Medulla oblongata (tissue), 1 donor: ENCODE measurements around the gene MCM3.

ENCODE experiments used
- DNase-seq: peaks from one replicate; pipeline ENCODE4 v3.0.0-alpha.2; 2015; ENCODE audit errors: extremely low spot score

The MCM3 gene

DNA sequence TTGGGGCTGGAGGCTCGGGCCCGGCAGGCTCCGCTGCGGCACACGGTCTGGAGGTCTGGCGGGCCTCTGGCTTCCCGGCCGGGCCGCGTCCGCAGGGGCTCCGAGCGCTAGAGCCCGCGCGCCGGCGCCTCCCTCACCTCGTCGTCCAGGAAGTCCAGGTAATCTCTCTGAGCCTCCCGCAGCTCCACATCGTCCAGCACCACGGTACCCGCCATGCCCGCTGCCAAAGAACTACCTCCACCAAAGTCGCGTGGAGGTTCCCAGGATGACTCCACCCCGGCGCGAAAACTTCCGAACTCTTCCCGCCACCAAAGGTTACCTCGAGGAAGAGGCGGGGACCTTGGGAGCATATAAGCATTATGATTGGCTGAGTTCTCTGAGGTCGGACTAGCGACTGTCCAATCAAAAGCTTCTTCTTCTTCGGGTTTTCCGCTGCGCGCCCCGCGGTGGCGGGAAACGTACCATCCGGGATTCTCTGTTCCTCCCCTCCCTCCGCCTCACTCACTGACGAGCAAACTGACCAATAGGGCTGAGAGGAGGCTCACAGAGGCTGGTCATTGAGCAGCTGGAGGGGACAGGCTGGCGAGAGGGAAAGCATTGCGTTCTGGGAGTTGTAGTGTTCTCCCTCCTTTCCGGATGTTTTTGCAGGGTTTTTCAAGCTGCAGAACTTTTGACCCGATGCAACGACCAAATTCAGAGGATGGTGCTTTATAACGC, at the start of gene MCM3:
Gene MCM3 (minus strand): TSS at position 283 of the 717 bp plus-strand sequence. CDS start 68 bp downstream, at position 215.
- peak; percentile 100 for DNase-seq

DNA sequence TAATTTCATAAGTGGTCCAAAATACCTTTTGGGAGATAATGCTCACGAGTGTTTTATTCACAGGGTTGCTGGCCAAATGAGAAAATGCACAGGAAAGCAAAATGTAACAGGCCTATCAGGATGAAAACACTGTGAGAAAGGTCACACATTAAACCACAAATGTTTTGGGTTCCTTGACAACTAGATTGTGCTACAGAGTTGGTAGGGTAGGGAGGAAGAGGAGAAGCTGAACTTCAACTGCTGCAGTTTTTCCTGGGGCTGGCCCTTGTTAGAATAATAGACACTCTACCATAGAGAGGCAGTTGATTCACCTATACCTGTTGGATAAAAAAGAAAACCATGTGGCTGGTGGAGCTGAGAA, 49.3 kb upstream of the MCM3 start:
- DNase-seq, result no peak

DNA sequence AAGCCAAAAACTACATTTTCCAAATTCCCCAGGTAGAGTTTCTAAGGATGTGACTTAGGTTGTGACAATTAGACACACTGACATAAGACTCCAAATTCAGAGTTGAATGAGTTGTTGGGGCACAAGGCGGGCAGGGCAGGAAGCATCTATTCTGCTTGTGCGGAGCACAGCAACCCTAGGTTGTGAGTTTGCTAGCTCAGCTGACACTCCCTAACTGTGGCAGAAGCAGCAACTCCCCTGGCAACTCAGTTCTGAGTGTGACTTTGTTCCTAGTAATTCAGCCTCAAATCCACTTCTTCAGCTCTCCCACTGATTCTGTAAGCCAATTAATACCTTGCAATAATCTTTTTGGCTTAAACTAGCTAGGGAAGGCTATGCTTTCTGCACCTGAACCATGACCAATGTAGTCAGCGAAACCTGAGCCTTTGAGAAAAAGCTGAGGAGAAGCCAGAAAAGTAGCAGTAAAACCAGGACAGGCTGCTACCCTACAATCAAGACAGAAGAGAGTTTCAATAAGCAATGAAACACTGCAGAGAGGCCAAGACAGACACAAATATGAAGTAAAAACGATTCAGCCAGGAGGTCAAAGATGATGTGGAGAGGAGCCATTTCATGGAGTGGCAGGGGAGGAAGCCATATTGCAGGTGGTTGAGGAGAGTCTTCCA, 47.4 kb upstream of the MCM3 start:
- DNase-seq, result no peak

DNA sequence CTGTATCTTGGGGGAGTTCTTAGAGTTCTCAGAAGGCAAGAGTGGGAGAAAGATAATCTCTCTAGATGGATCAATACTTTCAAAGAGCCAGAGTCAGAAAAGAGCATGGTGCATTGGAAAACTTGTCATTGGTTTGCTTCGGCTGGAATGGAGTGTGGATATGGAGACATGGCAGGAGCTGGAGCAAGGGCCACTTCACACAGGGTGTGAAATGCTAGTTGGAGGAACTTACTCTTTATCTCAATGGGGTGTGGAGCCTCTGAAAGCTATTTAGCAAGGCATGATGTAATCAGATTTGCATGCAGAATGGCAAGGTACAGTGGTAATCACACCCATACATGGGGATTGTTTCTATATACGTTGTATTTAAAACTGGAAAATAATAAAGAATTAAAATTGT, 45.9 kb upstream of the MCM3 start:
- DNase-seq, result no peak

DNA sequence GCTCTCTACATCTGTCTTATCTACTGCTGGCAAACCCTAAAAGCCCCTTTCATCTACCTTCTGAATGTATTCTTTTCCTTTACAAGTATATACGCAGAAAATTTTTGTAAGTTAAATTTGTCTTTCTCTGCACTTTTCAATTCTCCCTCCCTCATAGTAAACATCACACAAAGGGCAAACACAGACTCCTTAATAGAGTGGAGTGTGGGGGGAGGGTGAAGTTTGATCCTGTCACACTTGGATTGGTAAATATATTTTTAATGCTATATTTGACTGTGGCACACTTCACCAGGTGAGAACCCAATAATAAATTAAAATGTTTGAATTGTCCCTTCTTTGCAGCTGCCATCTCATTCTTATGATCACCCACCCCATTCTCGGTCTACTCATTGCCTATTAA, 44.2 kb upstream of the MCM3 start:
- no peak for DNase-seq

DNA sequence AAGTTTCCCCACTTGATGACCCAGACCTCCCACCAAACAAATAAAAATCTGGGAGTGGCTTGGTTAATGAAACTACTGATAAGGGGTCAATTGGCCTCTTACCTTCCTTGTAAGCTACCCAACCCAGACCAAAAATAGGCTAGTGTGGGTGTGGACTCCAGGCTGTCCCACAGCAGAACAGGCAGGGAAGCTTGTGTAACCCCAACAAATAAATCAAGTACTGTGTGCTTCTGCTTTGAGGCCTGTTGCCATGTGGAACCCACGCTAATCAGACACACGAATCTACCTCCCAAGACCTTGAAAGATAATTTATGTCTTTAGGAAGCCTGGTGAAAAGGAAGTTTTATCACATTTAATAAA, 43.7 kb upstream of the MCM3 start:
- DNase-seq, result no peak

DNA sequence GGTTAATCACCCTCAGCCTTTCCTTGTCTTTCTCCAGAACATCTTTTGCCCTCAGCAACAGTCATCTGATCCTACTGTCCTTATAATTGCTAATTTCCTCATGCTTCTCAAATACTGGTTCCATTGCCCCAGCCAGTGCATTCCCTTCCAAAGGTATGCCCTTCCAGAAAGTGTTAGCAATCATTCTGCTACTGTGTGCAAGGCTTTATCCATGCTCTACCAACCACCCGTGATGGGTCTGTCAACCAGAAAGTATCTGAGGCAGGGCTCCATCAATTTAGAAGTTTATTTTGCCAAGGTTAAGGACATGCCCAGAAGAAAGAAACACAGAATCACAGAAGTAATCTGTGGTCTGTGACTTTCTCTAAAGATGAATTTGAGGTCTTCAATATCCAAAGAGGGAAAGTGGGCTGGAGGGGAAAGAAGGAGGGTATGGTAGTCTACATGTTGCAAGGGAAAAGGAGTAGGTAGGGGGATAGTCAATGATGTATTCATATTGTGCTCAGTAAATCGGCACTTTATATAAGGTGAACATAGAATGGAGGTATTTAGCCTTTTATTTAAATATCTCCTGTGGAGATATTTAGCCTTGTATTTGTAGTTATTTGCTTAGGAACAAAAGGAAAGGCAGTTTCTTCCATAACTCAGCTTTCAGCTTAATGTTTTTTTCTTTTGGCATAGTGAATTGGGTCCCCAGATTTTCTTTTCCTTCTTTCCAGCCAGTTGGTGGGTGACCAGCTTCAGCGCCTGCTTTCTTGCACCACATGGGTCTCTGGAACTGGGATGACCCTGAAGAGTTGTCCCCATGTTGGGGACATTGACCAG, 42.2 kb upstream of the MCM3 start:
- DNase-seq, result no peak

DNA sequence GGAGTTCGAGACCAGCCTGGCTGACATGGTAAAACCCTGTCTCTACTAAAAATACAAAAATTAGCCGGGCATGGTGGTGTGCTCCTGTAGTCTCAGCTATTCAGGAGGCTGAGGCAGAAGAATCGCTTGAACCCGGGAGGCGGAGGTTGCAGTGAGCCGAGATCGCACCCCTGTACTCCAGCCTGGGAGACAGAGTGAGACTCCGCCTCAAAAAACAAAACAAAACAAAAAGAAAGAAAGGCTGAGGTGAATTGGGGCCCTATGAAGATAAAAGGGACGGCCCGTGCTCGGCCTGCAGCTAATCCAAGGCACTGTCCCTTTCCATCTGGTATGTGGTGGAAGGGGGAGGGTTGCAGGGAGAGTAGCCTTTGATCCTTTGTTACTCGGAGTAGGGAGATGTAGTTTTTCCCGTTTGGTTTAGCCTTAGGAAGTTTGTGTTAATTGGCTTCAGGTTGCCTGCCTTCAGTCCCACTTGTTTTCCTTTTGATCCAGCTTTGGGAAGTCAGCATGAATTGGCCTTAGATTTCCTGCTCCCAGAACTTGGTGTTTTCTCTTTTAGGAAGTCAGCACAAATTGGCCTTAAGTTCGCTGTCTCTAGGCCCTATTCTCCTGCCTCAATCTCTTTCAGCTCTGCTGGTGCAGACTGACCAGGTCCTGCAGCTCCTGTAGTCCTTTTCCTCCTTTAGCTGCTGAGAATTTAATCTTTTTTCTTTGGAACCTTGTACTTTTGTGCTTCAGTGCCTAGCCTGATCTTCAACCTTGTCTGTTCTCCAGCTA, 41.3 kb upstream of the MCM3 start:
- DNase-seq, result no peak

DNA sequence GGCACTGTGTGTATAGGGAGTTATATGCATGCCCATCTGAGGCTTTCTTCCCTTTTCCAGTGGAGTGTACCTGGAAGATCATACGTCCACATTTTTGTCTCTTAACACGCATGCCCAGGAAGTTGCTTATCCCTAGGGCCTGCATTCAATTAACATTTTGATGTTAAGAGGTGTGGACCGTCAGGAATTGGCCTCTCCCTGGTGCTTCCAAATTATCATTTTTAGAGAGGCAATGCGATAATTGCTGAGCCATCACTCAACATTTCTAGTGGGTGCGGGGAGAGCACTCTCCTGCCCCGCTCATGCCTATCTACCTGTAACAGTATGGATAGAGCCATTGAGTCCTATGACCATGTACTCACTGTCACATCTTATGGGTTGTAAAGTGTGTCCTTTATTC, 39.6 kb upstream of the MCM3 start:
- no peak for DNase-seq

DNA sequence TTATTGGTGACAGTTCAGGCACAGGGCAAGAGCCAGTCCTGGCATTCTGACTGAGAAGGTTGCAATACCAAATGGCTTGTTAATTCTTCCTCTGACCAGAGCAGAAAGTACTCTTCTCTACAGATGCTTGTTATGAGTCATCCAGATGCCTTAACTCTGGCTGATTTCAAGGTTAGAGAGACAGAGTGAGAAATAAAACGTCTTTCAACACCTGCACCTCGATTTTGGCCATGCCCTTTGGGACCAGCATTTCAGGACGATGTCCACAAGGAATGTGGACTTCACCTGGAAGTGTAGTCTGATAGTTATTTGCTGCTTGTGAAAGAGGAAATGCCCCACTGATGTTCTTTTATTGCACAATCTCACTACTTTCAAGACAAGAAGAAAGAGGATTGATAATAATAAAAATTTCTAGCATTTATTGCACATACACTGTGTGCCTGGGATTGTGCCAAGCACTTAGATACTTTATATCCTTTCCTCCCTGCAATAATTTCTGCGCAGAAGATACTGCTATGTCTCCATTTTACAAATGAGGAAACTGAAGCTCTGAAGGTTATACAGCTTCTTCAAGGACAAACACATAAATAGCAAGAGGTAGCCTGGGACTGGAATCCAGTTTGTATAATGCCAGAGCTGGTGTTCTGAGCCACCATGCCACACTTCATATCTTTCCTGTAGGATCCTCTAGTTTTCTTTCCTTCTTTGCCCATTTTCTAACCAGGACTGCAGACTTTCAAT, 33.5 kb upstream of the MCM3 start:
- peak; percentile 30 for DNase-seq

DNA sequence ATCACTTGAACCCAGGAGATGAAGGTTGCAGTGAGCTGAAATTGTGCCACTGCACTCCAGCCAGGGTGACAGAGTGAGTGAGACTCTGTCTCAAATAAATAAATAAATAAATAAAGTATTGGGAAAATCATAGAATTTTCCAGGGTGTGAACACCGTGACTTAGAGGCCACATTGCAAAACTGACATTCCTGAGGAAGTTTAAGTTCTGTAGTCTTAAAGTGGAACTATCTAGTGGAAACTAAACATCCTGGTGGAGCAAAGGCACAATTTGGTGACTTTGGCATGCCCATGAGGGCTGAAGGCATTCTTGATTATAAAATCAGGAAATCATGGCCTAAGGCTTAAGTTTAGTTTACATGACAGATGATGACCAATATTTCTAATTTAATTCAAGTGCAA, 32.7 kb upstream of the MCM3 start:
- DNase-seq, result no peak

DNA sequence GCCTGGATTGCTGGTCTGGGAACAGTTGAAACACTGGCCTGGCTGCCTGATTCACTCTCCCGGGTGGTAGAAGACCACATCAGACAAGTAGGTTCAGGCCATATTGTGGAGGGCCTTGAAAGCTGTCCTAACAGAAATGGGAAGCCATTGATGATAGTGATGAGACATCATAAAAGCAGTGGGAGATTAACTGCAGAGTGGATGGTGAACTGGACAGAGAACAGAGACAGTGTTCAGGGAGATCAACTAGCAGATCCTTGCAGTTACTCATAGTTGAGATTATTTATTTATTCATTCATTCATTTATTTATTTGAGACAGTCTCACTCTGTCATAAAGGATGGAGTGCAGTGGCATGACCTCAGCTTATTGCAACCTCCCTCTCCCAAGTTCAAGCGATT, 30.2 kb upstream of the MCM3 start:
- no peak for DNase-seq

DNA sequence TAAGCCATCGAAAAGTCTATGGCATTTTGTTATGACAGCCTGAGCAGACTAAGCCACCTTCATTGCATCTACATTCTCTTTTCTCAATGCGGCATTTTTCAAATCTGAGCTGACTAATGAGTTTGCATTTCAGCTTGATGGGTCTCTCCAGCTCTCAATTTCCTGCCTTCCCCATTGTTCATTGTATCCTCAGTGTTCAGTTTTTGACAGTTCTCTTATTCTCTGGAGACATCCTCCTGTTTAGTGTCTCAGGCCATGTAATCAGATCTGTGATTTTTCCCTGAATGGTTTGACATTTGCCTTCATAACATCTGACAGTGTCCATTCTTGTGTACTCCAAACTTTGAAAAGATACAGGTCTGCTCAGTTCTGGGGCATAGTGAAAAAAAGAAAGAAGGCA, 27.9 kb upstream of the MCM3 start:
- DNase-seq, result peak; percentile 50

DNA sequence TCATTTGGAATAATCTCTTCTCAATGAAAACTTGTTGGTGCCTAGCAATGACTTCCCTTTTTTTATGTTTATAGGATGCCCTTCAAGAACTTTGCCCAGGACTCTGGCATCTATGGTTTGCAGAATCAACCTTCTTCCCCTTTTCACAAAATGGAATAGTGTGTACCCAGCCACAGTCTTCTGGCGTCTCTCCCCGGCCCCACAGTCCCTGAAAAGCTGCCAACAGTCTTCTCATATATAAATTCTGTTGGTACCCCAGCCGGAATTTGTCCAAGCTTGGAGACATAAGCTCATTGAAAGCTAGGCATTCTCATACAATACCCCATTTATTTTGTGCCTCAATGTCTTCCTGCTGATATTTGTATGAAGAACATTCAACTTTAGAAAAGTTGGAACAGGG, 26.4 kb upstream of the MCM3 start:
- peak; percentile 88 for DNase-seq

DNA sequence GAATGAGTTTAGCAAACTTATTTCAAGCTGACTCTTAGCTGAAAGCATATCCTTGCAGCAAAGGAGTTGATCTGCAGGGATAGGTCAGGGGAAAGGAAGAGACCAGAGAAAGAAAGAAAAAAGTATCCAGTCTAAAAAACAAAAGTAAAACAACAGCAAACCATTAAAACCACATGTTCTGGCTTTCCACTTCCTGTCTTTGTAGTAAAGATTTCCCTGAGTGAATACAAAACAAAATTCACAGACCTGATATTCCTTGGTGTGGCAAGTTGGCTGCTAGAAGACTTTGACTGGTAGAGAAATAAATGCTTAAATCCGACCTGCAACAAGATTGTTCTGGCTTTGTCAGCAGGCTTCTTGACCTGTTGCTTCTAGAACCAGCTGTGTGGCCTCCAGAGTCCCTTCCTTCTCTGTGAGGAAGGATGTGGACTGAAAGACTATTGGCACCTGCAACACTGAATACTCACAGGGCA, 23.4 kb upstream of the MCM3 start:
- DNase-seq, result peak; percentile 33

DNA sequence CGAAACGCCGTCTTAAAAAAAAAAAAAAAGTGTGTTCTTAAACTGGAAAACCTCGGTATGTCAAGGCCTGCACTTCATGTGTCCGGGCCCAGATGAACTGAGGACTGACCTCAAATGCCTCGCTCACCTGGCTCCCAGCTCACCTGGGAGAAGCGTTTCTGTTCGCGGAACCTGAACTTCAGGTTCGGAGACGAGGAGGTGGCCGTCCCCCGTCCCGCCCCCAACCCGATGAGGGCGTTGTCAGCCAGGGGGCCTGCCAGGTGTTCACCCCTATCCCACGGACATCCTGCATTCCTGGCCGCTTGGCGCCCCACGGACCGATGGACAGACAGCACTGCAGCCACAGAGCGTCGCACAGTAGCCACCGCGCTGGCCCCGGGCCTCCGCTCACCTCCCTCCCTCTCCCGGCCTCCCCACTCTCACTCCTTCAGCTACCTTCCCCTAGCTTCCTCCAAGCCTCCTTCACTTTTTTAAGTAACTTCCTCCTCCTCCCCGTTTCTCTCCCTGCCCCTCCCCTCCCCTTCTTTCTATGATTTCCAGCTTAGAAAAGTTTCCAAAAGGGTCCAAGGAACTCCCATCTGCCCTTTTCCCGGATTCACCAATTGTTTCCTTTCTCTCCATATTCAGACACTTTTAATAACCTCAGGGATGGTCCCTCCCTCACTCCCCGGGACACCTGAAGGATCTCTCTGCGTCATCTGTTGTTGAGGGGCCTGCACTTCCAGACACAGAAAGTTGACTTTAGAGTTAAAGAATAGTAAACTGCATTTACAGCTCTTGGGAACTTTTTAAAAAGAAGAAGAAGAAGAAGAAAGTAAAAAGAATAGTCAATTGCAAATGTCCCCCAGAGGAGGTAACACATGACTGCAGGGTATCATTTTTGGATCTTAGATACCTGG, 22.7 kb upstream of the MCM3 start:
- DNase-seq, result no peak

DNA sequence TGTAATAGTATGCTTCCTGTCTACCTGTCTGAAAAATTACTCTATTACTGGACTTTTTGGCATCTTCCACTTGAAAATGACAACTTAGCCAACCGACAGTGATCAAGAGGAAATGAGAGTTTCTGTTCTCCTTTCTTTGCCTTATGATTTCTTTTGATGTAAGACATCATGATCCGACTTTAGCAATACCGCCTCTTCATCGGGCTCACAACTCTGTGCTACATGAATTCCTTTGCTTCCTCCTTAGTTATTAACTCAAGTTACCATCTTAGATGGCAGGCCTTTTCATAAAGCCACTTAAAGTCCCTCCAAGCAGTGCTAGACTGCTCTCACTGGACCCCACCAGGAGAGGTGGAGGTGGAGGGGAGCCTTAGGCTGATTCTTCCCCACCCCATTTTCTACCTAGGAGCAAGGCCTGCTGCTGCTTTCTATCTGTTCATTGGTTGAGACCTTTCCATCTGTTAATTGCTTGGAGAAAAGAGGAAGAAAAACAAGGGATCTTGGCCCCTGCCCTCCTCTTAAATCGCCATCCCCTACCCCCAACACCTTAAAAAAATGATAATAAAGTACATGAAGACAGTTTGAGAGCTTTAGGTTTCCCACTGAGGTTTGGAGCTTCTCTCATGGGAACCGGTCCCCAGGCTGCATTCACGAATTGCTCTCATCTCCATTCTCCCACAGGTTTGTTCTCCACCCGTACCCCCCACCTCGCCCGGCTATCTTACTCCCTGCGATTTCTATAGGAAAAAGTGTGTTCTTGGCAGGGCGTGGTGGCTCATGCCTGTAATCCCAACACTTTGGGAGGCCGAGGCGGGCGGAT, 21.6 kb upstream of the MCM3 start:
- peak; percentile 72 for DNase-seq

DNA sequence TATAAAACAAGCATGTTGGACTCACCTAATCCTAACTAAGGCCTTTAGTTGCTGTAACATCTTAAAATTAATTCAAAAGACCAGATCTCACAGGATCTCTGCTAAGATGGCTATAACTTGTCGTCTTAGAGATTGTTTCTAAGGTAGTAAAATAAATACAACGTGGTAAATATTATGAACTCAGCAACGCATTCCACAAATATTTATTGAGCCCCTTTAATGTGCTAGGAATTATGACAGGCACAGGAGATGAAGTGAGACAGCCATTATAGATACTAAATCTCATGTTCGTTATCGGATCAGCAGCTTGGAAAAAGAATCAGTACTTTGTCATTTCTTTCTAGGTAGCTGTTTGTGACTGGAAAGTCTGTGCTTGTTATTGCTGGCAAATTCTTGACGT, 20.9 kb upstream of the MCM3 start:
- DNase-seq, result peak; percentile 12

DNA sequence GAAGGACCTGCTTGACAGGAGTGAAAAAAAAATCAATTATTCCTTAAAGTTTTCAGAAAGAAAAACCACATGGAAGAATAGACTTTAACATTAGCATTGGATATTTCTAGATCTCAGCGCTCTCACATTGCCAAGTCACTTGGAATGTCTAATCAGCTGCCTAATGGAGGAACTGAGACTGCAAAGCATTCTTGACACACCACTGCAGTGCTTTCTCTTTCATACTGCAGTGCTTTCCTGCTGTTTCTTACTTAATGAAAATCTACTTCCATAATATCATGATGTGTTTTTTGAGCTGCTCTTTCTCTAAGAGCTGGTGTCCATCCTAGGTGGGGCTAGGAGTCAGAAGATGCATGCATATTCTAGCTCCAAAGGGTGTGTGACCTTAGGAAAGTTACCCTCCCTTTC, 20.4 kb upstream of the MCM3 start:
- DNase-seq, result peak; percentile 76
